T-helper 2 cell treated with Interferon-gamma antibody and Interleukin-4, amounts not matched to agents 5 μg/mL and 100 μg/mL, for 36 hours (primary cell): ENCODE results near the gene TNFSF18.

Experiments used
- DNase-seq: peaks from one replicate; pipeline ENCODE4 v3.0.0; 2021; ENCODE audit warnings: low spot score
- H3K27ac Mint-ChIP-seq: one replicate; pipeline ENCODE4 v1.8.0; 2021; ENCODE audit warnings: mild to moderate bottlenecking, mixed read lengths
- H3K27me3 Mint-ChIP-seq: one replicate; pipeline ENCODE4 v1.8.0; 2021; ENCODE audit warnings: low read depth, mixed read lengths
- H3K36me3 Mint-ChIP-seq: one replicate; pipeline ENCODE4 v1.8.0; 2021; ENCODE audit warnings: low read depth, mixed read lengths
- H3K4me1 Mint-ChIP-seq: one replicate; pipeline ENCODE4 v1.8.0; 2021; ENCODE audit warnings: low read depth, mixed read lengths
- H3K4me3 Mint-ChIP-seq: one replicate; pipeline ENCODE4 v1.8.0; 2022; ENCODE audit warnings: mild to moderate bottlenecking, moderate library complexity, mixed read lengths
- H3K9me3 Mint-ChIP-seq: one replicate; pipeline ENCODE4 v1.8.0; 2021; ENCODE audit warnings: mixed read lengths

TNFSF18 gene

DNA sequence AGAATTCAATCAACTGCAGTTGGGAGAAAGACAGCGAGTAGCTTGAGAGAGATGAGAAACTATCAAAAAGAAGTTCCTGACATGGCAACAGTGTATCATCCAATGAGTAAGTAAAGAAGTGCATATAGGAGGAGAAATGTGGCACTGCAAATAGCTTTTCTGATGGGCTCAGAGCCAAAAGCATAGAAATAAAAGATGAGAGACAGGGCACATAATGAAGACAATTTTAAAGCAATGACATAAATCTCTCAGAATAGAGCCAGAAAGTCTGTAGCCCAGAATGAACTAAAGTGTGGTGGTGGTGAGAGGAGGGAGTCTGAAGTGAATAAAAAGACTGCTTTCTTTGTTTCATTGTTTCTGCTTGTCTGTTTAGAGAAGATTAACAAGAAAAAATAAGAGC lies 34.3 kb downstream of the TNFSF18 start:
- Mint-ChIP-seq H3K27ac (no peak overlapping the region), H3K27me3 (peaks cover 9% of the 10 kb centered on the region), H3K9me3 (no peaks in the 10 kb centered on the region), H3K4me3 (no peak overlapping the region), H3K4me1 (no peaks in the 10 kb centered on the region), H3K36me3 (no peaks in the 10 kb centered on the region)
- no peak for DNase-seq

DNA sequence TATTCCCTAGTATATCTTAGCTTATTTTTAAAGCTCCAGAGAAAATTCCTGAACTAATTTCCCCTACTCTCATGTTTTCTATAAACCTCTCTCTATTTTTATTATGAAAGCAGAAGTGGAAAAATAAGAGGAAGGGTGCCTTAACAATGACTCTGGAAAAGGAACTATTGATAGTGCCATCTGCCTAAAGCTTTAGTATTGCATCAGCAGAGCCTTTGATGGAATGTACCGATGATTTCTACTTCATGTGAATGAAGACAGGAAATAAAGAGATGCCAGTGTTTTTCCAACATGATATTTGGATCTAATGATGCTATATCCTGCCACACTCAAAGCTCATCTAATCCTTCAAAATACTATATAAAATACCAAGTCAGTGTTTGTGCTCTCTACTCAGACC lies 35.1 kb downstream of the TNFSF18 start:
- DNase-seq, result no peak
- no peak overlapping the region for H3K27ac Mint-ChIP-seq

DNA sequence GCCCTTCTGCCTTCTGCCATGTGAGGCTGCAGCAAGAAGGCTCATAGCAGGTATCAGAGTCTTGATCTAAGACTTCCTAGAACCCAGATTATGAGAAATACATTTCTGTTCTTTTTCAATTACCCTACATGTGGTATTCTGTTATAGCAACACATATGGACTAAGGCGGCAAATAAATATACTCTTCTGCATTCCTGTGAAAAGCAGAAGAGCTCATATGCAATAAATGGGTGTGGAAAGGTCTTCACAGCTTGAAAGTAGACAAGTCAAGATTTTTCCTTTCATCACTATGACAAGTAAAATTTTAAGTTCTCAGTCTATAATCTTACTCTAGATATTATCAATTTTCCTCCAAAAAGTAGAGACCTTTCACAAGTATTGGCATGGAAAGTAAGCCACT lies 36.6 kb downstream of the TNFSF18 start:
- H3K27me3 Mint-ChIP-seq, result peaks cover 13% of the 10 kb centered on the region
- no peak for DNase-seq
- H3K36me3 Mint-ChIP-seq, result no peaks in the 10 kb centered on the region
- no peak overlapping the region for H3K27ac Mint-ChIP-seq
- no peaks in the 10 kb centered on the region for H3K9me3 Mint-ChIP-seq
- H3K4me1 Mint-ChIP-seq, result no peaks in the 10 kb centered on the region
- no peak overlapping the region for H3K4me3 Mint-ChIP-seq

More for the DNA sequence above, 35.1 kb downstream of the TNFSF18 start:
- H3K4me3 Mint-ChIP-seq, result no peak overlapping the region
- H3K27me3 Mint-ChIP-seq, result peaks cover 13% of the 10 kb centered on the region
- no peaks in the 10 kb centered on the region for H3K4me1 Mint-ChIP-seq
- no peaks in the 10 kb centered on the region for H3K36me3 Mint-ChIP-seq
- H3K9me3 Mint-ChIP-seq, result no peaks in the 10 kb centered on the region

DNA sequence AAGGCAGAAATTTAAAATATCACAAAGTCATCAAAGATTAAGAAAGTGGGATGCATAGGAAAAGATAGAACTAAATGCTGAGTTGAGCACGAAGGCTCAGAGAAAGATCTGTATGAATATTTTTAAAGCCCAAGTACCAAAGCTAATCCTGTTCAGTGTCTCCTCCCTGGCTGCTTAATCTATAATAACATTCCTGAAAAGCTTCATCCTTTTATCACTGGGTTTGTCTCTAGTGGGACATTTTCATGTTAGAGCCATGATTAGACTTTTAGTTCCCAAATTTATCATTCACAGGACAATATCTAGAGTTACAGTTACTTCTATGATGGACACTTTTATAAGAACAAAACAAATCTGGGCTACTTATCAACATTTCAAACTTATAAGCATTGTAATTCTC lies 38.6 kb downstream of the TNFSF18 start:
- Mint-ChIP-seq H3K4me3 (no peak overlapping the region), H3K27ac (no peak overlapping the region), H3K27me3 (peaks cover 9% of the 10 kb centered on the region), H3K36me3 (no peaks in the 10 kb centered on the region), H3K4me1 (no peaks in the 10 kb centered on the region), H3K9me3 (no peaks in the 10 kb centered on the region)
- DNase-seq, result no peak

DNA sequence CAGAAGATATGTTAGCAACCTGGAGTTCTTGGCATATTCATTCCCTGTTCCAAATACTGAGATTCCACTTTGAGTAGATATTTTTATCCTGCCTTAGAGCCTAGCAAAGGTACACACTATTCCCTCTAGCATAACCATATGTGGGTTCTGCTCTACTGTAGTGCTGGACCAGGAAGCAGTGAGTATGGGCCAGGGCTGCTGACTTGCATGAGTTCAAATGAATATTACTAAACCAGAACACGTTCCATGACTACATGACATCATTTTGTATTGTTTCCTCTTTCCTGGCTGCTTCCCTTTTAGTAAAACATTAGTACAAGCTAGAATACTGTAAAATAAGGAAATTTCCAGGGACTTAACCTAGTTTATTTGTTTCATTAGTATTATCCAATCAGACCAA lies 41.1 kb downstream of the TNFSF18 start:
- peaks cover 12% of the 10 kb centered on the region for H3K27me3 Mint-ChIP-seq
- no peaks in the 10 kb centered on the region for H3K36me3 Mint-ChIP-seq
- no peaks in the 10 kb centered on the region for H3K9me3 Mint-ChIP-seq
- H3K4me3 Mint-ChIP-seq, result no peak overlapping the region
- DNase-seq, result no peak
- H3K27ac Mint-ChIP-seq, result no peak overlapping the region
- peaks cover 5% of the 10 kb centered on the region for H3K4me1 Mint-ChIP-seq

DNA sequence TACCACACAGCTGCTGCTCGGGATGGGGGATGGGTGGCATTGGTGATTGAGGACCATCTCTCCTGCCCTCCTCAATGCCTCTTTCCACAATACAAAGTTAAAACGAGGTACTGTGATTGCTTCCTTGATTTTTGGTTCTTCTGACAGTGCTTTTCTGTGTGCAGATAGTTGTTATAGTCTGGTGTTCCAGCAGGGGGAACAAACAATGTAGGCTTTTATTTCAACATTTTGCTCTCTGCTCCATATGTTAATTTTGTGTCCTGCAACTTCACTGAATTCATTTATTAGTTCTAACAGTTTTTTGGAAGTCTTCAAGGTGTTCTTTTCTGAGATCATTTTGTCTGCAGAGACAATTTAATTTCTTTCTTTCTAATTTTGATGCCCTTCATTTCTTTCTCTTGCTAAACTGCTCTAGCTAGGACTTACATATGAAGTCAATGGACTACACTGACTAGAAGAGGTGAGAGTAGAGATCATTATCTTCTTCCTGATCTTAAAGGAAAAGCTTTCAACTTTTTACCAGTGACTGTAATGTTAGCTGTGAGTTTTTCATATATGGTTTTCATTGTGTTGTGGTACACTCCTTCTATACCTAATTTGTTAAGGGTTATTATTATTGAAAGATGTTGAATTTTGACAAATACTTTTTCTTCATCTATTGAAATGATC lies 45.4 kb downstream of the TNFSF18 start:
- Mint-ChIP-seq H3K9me3 (peaks cover 9% of the 10 kb centered on the region), H3K4me3 (no peak overlapping the region), H3K27ac (no peak overlapping the region), H3K27me3 (peaks cover 2% of the 10 kb centered on the region), H3K4me1 (peaks cover 5% of the 10 kb centered on the region), H3K36me3 (no peaks in the 10 kb centered on the region)
- no peak for DNase-seq

DNA sequence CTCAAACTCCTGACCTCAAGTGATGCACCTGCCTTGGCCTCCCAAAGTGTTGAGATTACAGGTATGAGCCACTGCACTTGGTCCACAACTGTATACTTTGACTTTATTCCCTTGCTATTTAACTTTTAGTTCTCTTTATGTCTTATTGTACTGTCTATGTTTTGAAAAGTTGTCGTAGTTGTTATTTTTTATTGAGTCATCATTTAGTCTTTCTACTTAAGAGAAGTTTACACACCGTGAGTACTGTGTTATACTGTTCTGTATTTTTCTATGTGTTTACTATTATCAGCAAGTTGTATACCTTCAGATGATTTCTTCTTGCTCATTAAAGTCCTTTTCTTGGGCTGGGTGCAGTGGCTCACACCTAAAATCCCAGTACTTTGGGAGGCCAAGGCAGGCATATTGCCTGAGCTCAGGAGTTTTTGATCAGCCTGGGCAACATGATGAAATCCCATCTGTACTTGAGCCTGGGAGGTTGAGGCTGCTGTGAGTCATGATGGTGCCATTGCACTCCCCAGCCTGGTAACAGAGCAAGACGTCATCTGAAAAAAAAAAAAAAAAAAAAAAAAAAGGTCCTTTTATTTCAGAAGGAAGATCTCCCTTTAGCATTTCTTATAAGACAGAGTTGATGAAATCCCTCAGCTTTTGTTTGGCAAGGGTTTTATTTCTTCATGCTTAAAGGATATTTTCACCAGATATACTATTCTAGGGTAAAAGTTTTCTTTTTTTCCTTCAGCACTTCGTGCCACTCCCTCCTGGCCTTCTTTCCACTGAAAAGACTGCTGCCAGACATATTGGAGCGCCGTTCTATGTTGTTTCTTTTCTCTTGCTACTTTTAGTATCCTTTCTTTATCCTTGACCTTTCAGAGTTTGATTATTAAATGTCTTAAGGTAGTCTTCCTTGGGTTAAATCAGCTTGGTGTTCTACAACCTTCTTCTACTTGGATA lies 47.6 kb downstream of the TNFSF18 start:
- no peak overlapping the region for H3K4me3 Mint-ChIP-seq
- H3K9me3 Mint-ChIP-seq, result peaks cover 20% of the 10 kb centered on the region
- H3K36me3 Mint-ChIP-seq, result no peaks in the 10 kb centered on the region
- peaks cover 4% of the 10 kb centered on the region for H3K27me3 Mint-ChIP-seq
- H3K27ac Mint-ChIP-seq, result no peak overlapping the region
- no peak for DNase-seq
- peaks cover 5% of the 10 kb centered on the region for H3K4me1 Mint-ChIP-seq

DNA sequence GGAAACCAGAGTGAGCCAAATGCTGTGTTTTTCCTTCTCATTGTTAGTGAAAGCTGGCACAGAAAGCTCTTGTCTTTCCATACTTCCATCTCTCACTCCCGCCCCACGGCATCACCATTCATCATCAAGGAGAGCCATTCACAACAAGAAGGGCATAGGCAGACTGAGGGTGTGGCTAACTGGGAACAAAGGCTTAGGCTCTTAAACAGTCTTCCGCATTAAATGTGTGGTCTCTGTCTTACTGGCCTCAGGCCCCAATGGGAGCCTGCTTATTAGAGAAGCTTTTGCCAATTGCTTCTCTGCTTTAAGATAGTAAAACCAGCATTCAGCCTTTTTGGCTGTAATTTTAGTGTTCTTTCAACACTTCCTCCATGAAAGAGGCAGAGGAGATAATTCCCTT lies 51.4 kb downstream of the TNFSF18 start:
- Mint-ChIP-seq H3K4me3 (no peak overlapping the region), H3K4me1 (no peaks in the 10 kb centered on the region), H3K9me3 (peaks cover 26% of the 10 kb centered on the region), H3K36me3 (no peaks in the 10 kb centered on the region), H3K27me3 (peaks cover 2% of the 10 kb centered on the region), H3K27ac (no peak overlapping the region)
- DNase-seq, result no peak

DNA sequence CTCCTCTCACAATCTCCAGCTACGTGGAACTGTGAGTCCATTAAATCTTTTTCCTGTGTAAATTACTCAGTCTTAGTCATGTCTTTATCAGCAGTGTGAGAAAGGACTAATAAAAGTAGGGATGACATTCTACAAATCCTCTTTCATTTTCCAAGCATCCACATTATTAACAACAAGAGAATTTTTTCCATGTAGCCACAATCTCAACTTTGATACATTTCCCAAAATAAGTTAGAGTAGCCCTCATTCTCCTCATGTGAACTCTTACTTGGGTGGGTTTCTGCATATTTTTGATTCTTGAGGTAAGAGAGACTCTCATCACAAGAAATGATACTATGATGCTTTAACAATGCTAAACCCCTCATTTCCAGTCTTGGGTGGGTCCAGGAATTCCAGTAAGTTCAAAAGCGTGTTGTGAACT lies 52.8 kb downstream of the TNFSF18 start:
- Mint-ChIP-seq H3K27me3 (peaks cover 2% of the 10 kb centered on the region), H3K4me3 (no peak overlapping the region), H3K4me1 (no peaks in the 10 kb centered on the region), H3K27ac (no peak overlapping the region), H3K9me3 (peaks cover 26% of the 10 kb centered on the region), H3K36me3 (no peaks in the 10 kb centered on the region)
- DNase-seq, result no peak

DNA sequence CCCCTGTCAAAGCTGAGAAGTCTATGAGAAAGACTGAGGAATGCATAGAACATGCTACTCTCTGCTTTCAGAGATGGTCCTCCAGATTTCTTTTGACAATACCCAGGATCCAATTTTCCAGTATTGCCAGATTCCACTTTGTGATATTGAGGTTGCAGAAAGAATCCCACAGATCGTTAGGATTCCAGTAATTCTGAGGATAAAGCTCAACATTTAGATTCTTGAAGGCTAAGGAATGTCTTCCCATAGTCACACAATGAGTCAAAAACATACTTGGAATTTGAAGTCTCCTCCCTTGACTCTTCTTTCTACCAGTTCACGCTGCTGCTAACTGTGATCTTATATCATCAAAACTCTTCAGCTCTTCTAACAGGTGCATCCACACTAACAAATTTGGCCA lies 57.1 kb downstream of the TNFSF18 start:
- Mint-ChIP-seq H3K9me3 (peaks cover 8% of the 10 kb centered on the region), H3K27ac (no peak overlapping the region), H3K27me3 (no peaks in the 10 kb centered on the region), H3K4me3 (no peak overlapping the region), H3K36me3 (no peaks in the 10 kb centered on the region), H3K4me1 (no peaks in the 10 kb centered on the region)
- DNase-seq, result no peak

DNA sequence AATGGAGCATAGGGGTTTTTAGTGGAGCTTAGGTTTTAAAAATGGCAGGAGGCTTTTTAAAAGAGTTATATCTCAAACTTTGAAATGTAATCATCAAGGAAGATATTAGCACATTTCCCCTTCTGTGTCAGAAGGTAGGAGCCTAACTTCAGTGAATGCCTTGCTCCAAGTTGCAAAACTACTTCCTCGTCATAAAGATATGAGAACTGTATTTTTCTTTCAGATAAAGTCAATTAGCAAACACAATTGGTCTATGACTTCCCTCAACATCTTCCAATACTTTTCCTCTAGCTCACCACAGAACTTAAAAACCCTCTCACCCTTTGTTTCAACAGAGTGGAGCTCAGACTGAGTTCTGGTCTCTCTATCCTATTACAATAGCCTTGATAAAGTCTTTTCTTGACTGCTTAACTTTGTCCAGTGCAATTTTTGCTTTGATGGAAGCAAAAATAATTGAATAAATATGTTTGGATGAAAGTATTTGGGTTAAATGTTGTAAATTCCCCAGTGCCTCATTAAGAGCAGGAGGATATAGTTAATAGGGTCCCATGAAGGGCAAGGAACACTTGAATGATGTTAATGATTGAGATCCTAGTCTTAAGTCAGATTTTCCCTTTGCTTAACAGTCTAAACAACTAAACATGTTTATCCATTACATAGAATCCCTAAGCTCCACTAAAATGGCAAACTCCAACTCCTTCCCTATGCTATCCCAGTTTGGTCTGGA lies 58.9 kb downstream of the TNFSF18 start:
- H3K27me3 Mint-ChIP-seq, result no peaks in the 10 kb centered on the region
- H3K4me3 Mint-ChIP-seq, result no peak overlapping the region

DNA sequence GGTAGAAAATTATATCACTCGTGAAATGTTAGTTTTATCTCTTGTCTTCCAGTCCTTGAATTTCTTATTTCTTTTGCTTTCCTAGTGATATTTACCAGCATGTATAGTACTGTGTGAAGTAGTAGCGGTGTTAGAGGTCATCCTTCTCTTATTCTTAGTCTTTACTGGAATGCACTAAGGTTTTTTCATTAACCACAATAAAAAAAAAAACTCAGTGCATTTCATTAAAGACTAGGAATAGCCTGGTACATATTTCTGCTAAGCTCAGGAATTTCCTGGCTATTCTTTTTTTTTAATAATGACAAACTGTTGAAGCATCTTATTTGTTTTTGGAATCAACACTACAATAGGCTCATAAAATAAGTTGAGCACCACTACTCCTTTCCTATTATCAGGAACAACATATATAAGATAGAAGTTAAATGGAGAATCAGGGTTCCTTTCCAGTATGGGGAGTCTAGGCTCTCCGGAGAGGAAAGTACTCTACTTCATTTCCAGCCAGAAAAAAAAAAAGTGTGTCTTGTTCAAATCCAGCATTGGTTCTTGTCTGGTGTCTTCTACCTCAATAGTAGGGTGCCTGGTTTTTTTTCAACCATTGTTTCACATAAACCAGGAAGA lies 60.0 kb downstream of the TNFSF18 start:
- Mint-ChIP-seq H3K27me3 (no peaks in the 10 kb centered on the region), H3K27ac (no peak overlapping the region), H3K36me3 (no peaks in the 10 kb centered on the region), H3K4me1 (no peaks in the 10 kb centered on the region), H3K4me3 (no peak overlapping the region), H3K9me3 (no peaks in the 10 kb centered on the region)
- DNase-seq, result no peak

More for the DNA sequence above, 58.9 kb downstream of the TNFSF18 start:
- Mint-ChIP-seq H3K4me1 (no peaks in the 10 kb centered on the region), H3K36me3 (no peaks in the 10 kb centered on the region), H3K27ac (no peak overlapping the region), H3K9me3 (no peaks in the 10 kb centered on the region)
- DNase-seq, result no peak
